ENCODE results near the gene TMEM266.

The TMEM266 gene

GRCh38 chr15:76057332-76058000 is 2.3 kb upstream of the TMEM266 start:
- H3K4me3 ChIP-seq (IDR thresholded peaks at IDR 0.05; ENCODE audit: insufficient read depth, low read depth, low read length) = no peak overlapping the region
- peak; percentile 80 for TF ChIP-seq CTCF (conservative IDR thresholded peaks at IDR 0.05; ENCODE audit: low read depth, low read length)
- peaks cover 8% of the 10 kb centered on the region for H3K27me3 ChIP-seq (ENCODE audit: insufficient read depth, low read depth)
- no peaks in the 10 kb centered on the region for H3K36me3 ChIP-seq (ENCODE audit: insufficient read depth)
- H3K9ac ChIP-seq = no peak overlapping the region
- H3K4me1 ChIP-seq (ENCODE audit: low read depth, poor library complexity, severe bottlenecking) = peaks cover 41% of the 10 kb centered on the region
- H3K4me2 ChIP-seq = peak overlapping the region; percentile 66
- H4K20me1 ChIP-seq (ENCODE audit: insufficient read depth) = no peaks in the 10 kb centered on the region
- H3K27ac ChIP-seq = no peak overlapping the region
- H2AFZ ChIP-seq (ENCODE audit: low read depth) = peak overlapping the region; percentile 48; the same call in 1 of the 2 replicates
- no peaks in the 10 kb centered on the region for H3K79me2 ChIP-seq (ENCODE audit: insufficient read depth, low read depth)

GRCh38 chr15:76058714-76059319 is 968 bp upstream of the TMEM266 start:
- Histone ChIP-seq H3K27me3 (ENCODE audit: insufficient read depth, low read depth) (peaks cover 8% of the 10 kb centered on the region), H3K9ac (no peak overlapping the region), H2AFZ (ENCODE audit: low read depth) (peak overlapping the region; percentile 68), H3K4me2 (peak overlapping the region; percentile 67), H3K4me3 (IDR thresholded peaks at IDR 0.05; ENCODE audit: insufficient read depth, low read depth, low read length) (no peak overlapping the region), H4K20me1 (ENCODE audit: insufficient read depth) (no peaks in the 10 kb centered on the region), H3K36me3 (ENCODE audit: insufficient read depth) (no peaks in the 10 kb centered on the region), H3K79me2 (ENCODE audit: insufficient read depth, low read depth) (no peaks in the 10 kb centered on the region), H3K4me1 (ENCODE audit: low read depth, poor library complexity, severe bottlenecking) (peaks cover 47% of the 10 kb centered on the region), H3K27ac (no peak overlapping the region)
- TF ChIP-seq CTCF (conservative IDR thresholded peaks at IDR 0.05; ENCODE audit: low read depth, low read length) = peak; percentile 35; the same call in 1 of the 2 replicates

GRCh38 chr15:76060118-76060989 is 569 bp downstream of the TMEM266 start:
- Histone ChIP-seq H3K4me1 (ENCODE audit: low read depth, poor library complexity, severe bottlenecking) (peaks cover 47% of the 10 kb centered on the region), H4K20me1 (ENCODE audit: insufficient read depth) (no peaks in the 10 kb centered on the region), H3K4me3 (IDR thresholded peaks at IDR 0.05; ENCODE audit: insufficient read depth, low read depth, low read length) (no peak overlapping the region), H3K79me2 (ENCODE audit: insufficient read depth, low read depth) (no peaks in the 10 kb centered on the region), H3K4me2 (peak overlapping the region; percentile 97), H3K27me3 (ENCODE audit: insufficient read depth, low read depth) (peaks cover 8% of the 10 kb centered on the region), H3K9ac (peak overlapping the region; percentile 25; the same call in 1 of the 2 replicates), H3K27ac (no peak overlapping the region), H2AFZ (ENCODE audit: low read depth) (peak overlapping the region; percentile 90), H3K36me3 (ENCODE audit: insufficient read depth) (no peaks in the 10 kb centered on the region)
- TF ChIP-seq CTCF (conservative IDR thresholded peaks at IDR 0.05; ENCODE audit: low read depth, low read length) = no peak

GRCh38 chr15:76061700-76062099 is 1.9 kb downstream of the TMEM266 start:
- H3K27me3 ChIP-seq (ENCODE audit: insufficient read depth, low read depth) = peaks cover 8% of the 10 kb centered on the region
- H3K4me3 ChIP-seq (IDR thresholded peaks at IDR 0.05; ENCODE audit: insufficient read depth, low read depth, low read length) = no peak overlapping the region
- no peaks in the 10 kb centered on the region for H3K36me3 ChIP-seq (ENCODE audit: insufficient read depth)
- TF ChIP-seq CTCF (conservative IDR thresholded peaks at IDR 0.05; ENCODE audit: low read depth, low read length) = no peak
- H3K27ac ChIP-seq = no peak overlapping the region
- no peak overlapping the region for H3K9ac ChIP-seq
- no peak overlapping the region for H3K4me2 ChIP-seq
- H3K4me1 ChIP-seq (ENCODE audit: low read depth, poor library complexity, severe bottlenecking) = peaks cover 44% of the 10 kb centered on the region
- H4K20me1 ChIP-seq (ENCODE audit: insufficient read depth) = no peaks in the 10 kb centered on the region
- no peak overlapping the region for H2AFZ ChIP-seq (ENCODE audit: low read depth)
- no peaks in the 10 kb centered on the region for H3K79me2 ChIP-seq (ENCODE audit: insufficient read depth, low read depth)

Data from KMS-11 (cell line).